Effector CD4-positive, alpha-beta T cell (primary cell): ENCODE data around the gene PANK2.
"Not testable (repeated sequence)": the region's sequence is repeated elsewhere in the genome, so short reads cannot be mapped to it uniquely, and the experiment has no call there.

Experiments used
- DNase-seq: peaks from one replicate; pipeline ENCODE4 v3.0.0-alpha.2; 2020

The PANK2 gene

DNA sequence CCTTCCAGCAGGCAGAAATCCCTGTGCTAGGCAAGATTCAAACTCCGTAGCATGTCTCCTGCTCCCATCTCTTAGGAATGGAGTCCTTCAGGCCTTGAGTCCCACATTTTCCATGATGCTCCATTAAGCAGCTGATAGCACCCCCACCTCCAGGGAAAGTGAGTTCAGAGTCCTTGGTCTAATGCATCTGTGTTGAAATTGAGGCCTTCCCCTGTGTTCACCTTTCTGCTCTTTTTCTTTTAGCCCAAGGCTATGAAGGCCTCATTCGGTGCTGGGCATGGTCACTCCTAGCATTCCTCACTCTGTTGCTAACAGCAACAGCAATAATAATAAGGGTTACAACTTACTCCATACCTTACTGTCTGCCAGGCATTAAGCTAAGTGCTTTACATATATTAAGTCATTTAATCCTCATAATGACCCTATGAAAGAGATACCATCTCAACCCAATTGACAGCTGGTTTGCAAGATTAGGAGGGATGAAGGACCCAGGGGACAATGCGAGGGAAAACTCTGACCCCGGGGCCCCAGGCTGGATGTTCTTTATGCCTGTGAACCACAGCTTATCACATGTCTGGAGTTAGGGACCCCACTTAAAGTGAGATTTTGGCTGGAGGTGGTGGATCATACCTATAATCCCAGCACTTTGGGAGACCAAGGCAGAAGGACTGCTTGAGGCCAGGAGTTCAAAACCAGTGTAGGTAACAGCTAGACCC lies 17.5 kb upstream of the PANK2 start:
- DNase-seq = no peak

DNA sequence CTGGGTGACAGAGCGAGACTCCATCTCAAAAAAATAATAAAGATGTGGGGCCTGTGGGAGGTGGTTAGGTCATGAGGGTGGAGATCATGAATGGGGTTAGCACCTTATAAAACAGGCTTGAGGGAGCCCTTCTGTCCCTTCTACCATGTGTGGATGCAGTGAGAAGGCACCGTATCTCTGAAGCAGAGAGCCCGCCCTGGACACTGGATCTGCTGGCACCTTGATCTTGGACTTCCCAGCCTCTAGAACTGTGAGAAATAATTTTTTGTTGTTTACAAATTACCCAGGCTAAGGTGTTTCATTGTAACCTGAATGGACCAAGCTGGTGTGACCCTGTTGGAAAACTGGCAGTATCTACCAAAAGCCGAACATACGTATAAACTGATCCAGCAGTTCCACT lies 15.7 kb upstream of the PANK2 start:
- DNase-seq = no peak

DNA sequence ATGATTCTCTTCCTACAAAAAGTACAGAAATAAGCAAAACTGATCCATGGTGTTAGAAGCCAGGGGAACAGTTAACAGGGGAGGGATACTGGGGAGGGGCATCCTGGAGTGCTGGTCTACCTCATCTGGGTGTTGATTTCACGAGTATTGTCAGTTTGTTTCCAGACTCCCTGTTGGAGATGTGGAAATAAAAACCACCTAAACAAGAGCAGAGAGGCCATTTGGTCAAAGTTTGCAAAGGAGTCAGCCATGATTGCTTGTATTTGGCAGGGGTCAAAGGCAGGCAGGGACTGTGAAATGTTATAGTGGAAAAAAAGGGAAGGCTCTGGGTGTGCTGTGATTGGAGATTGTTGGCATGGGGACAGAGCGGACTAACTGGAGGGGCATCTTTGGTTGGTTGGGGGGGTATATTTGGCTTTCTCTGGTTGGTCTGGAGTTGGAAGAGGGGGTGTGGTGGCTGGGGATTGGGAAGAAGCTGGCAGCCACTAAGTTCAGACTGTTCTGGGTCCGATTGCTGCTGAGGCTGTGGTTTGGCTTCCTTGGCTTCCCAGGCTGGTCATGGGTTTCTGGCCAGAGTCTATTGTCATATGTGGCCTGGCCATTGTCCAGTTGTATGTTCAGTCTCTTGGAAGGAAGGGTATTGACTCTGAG lies 14.9 kb upstream of the PANK2 start:
- DNase-seq = no peak

DNA sequence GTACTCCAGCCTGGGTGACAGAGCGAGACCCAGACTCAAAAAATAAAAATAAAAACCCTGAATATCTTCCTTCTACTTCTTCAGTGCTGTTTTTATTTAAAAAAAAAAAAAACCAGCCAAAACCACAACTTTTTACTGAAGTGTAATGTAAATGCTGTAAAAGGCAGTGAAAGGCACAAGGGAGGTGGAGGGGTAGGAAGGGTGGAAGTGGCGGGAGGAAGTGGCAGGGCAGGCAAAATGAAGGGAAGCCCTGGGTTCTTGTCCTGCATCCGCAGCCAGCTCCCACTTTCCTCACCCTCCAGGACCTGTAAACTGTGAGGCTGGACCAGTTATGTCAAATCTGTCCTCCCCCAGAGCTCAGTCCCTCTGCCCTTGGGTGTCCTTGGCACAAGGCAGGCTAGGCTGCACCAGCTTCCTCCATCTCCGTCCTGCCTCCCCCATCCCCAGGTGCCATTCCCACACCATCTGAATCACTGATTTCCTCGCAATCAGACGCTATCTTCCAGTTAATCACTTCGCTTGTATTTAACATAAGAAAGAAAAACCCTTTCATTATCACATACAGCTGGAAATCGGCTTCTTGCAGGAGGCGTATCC lies 13.7 kb upstream of the PANK2 start:
- no peak for DNase-seq

- no peak for DNase-seq
These were observed 13.2 kb upstream of the PANK2 start for GRCh38 chr20:3876000-3876399.

- DNase-seq = no peak
These were observed 12.5 kb upstream of the PANK2 start for GRCh38 chr20:3876676-3877075.

DNA sequence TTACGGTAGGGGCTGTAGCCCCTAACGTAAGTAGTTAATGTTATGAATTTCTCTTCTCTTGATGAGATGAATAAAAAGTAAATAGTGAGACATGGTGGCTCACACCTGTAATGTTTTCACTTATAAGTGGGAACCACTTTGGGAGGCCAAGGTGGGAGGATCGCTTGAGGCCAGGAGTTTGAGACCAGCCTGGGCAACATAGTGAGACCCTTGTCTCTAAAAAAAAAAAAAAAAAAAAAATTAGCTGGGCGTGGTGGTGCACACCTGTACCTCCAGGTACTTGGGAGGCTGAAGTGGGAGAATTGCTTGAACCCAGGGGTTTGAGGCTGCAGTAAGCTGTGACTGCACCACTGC lies 10.3 kb upstream of the PANK2 start:
- DNase-seq = not testable (repeated sequence)

GRCh38 chr20:3885715-3886114 lies 3.5 kb upstream of the PANK2 start:
- DNase-seq = no peak

DNA sequence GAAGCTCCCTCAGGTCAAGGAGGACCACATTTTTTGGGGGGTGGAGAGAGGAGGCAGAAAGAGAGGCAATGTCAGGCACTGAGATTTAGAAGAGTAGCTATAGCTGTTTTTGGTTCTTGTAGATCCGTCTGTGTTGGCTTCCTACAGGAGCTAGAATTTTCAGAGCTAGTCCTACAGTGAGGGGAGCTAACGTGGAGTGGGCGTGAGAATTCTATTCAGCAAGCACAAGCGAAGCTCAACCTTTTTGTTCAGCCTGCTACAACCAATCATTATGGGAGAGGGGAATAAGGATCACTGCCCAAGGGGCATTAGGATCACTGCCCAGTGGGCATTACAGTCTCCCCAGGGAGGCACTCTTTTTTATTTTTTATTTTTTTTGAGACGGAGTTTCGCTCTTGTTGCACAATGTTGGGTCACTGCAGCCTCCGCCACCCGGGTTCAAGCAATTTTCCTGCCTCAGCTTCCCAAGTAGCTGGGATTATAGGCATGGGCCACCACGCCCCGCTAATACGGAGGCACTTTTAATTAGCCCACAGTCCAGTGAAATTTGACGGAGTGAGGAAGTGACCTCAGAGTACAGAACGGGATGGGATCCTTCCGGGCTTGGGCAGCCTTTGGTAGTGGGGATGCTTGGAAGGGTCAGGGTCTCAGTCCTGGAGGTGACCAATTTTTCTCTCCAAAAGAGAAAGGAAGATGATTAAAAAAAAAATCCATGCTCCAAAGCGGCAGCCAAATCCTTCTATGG lies 1.1 kb upstream of the PANK2 start:
- DNase-seq = no peak

GRCh38 chr20:3889489-3890397 lies 556 bp downstream of the PANK2 start:
- DNase-seq = peak; percentile 11

- no peak for DNase-seq
These were observed 1.2 kb downstream of the PANK2 start for GRCh38 chr20:3890398-3890751.

GRCh38 chr20:3890999-3891929 lies 2.1 kb downstream of the PANK2 start:
- no peak for DNase-seq

DNA sequence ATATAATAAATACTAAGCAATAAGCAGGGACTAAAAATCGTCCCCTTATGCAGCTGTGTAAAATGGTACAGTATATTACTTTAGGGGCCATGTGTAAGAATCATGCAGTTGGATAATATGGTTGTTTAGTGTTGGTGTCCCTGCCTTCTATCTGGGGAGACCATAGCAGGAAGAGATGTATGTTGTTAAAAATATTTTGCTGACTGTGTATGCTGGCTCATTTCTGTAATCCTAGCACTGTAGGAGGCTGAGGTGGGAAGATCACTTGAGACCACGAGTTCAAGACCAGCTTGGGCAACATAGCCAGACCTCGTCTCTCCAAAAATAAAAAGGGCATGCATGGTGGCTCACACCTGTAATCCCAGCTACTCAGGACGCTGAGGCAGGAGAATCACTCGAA lies 5.6 kb downstream of the PANK2 start:
- DNase-seq = no peak

DNA sequence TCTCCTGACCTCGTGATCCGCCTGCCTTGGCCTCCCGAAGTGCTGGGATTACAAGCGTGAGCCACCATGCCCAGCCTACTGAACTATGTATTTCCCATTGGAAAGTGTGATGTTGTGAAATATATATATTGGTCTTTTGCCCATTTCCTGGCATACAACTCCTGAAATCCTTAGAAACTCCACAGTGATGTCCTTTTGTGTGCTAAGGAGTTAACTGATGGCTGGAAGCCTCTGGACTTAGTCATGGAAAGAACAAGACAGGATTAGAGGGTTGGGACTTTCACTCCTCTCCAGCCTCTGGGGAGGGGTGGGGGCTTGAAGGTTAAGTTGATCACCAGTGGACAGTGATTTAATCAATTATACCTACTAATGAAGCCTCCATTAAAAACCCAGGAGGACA lies 7.1 kb downstream of the PANK2 start:
- DNase-seq = no peak

DNA sequence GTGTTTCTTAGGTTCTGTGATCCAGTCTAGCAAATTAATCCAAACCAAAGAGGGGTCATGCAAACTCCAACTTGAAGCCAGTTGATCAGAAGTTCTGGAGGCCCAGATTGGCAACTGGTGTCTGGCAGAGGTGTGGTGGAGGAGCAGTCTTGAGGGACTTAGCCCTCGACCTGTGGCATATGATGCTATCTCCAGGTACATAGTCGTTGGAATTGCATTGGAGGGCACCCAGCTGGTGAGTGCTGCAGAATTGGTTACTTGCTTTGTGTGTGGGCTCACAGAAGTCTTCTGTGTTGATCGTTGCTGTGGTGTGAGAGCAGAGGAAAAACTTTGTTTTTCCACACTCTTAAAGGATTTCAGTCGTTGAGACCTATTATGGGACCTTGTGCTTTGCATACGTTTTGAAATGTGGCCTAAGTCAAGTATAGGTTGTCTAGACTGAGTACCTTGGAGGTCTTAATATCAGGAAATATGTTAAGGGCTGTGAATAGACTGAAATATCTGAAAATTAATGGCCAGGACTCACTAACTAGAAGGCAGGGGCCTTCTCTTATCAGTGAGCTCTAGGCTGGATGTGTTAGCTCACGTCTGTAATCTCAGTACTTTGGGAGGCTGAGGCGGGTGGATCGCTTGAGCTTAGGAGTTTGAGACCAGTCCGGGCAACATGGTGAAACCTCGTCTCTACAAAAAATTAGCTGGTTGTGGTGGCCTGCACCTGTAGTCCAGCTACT lies 7.8 kb downstream of the PANK2 start:
- DNase-seq = no peak

DNA sequence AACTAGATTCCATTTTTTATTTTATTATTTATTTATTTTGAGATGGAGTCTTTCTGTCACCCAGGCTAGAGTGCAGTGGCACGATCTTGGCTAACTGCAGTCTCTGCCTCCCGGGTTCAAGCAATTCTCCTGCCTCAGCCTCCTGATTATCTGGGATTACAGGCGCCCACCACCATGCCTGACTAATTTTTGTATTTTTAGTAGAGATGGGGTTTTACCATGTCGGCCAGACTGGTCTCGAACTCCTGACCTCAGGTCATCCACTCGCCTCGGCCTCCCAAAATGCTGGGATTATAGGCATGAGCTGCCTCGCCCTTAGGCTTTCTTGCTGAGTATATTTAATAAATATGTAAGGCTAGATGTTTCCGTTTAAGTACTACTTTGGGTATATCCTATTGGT lies 9.0 kb downstream of the PANK2 start:
- DNase-seq = not testable (repeated sequence)

DNA sequence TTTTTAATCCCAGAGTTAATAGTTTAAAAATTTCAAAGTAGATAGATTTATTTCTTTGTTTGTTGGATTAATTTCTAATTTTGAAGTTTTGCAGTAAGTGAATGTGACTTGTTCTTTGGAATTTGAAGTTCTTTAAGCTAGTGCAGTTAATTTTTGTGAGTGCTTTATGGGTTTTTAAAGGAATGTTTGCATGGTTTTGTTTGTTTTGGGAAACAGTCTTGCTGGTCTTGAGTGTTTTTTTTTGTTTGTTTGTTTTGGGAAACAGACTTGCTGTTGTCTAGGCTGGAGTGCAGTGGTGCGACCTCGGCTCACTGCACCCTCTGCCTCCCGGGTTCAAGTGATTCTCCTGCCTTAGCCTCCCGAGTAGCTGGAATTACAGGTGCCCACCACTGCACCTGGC lies 9.5 kb downstream of the PANK2 start:
- no peak for DNase-seq

DNA sequence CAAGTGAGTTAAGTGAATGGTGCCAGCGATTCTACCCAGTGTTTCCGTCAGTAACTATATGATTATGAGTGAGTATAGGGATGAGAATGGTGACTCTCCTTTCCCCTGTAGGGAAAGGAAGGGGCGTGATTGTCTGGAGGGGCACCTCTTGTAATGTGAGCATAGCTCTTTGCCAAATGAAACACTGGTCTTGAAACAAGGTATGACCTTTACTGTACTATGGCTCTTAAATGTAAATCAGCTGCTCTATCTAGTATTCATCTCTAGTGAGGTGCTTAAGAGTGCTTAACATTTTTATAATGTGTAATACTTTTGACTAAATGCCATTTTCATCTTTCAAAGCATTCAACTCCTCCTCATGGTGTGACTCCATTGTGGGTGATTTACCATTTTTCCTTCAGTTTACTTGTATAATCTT lies 11.0 kb downstream of the PANK2 start:
- no peak for DNase-seq

GRCh38 chr20:3901028-3901705 lies 12.0 kb downstream of the PANK2 start:
- no peak for DNase-seq
